ENCODE data around the gene SRRM1.

- no peak for TF ChIP-seq POLR2A (IDR thresholded peaks at IDR 0.05)
- no peak for TF ChIP-seq CTCF (IDR thresholded peaks at IDR 0.05)
- TF ChIP-seq POLR2AphosphoS5 (IDR thresholded peaks at IDR 0.05), result no peak
- no peak for TF ChIP-seq EP300 (IDR thresholded peaks at IDR 0.05)
These were observed 37.4 kb upstream of the SRRM1 start for GRCh38 chr1:24605534-24606295.

All from upper lobe of left lung (tissue), 4 donors.